ENCODE data around the gene HJV.

HJV gene

GRCh38 chr1:146021050-146021445, 487 bp downstream of the HJV start:
- no peak for DNase-seq (ENCODE audit: low read depth in 1 of 2, low spot score in 1 of 2)

GRCh38 chr1:146020058-146021049, 1.2 kb downstream of the HJV start:
- no peak for DNase-seq (ENCODE audit: low read depth in 1 of 2, low spot score in 1 of 2)

- no peak for DNase-seq (ENCODE audit: low read depth in 1 of 2, low spot score in 1 of 2)
Measured at GRCh38 chr1:146019231-146020057, 2.1 kb downstream of the HJV start.

GRCh38 chr1:146016891-146017290, 4.6 kb downstream of the HJV start:
- no peak for DNase-seq (ENCODE audit: low read depth in 1 of 2, low spot score in 1 of 2)

GRCh38 chr1:146013559-146013922, 8.0 kb downstream of the HJV start:
- DNase-seq (ENCODE audit: low read depth in 1 of 2, low spot score in 1 of 2) = no peak

- no peak for DNase-seq (ENCODE audit: low read depth in 1 of 2, low spot score in 1 of 2)
Measured at GRCh38 chr1:146012703-146013558, 8.6 kb downstream of the HJV start.

- DNase-seq (ENCODE audit: low read depth in 1 of 2, low spot score in 1 of 2) = no peak
Measured at GRCh38 chr1:146010126-146010738, 11.3 kb downstream of the HJV start.

GRCh38 chr1:146007489-146008133, 13.9 kb downstream of the HJV start:
- DNase-seq (ENCODE audit: low read depth in 1 of 2, low spot score in 1 of 2) = no peak

- DNase-seq (ENCODE audit: low read depth in 1 of 2, low spot score in 1 of 2) = no peak
Measured at GRCh38 chr1:146001709-146002108, 19.8 kb downstream of the HJV start.

GRCh38 chr1:145999321-146000024, 22.1 kb downstream of the HJV start:
- no peak for DNase-seq (ENCODE audit: low read depth in 1 of 2, low spot score in 1 of 2)

GRCh38 chr1:145997718-145998023, 23.9 kb downstream of the HJV start:
- no peak for DNase-seq (ENCODE audit: low read depth in 1 of 2, low spot score in 1 of 2)

GRCh38 chr1:145997016-145997717, 24.4 kb downstream of the HJV start:
- DNase-seq (ENCODE audit: low read depth in 1 of 2, low spot score in 1 of 2) = peak; percentile 29 to 41

GRCh38 chr1:145996433-145997015, 25.0 kb downstream of the HJV start, which contains the start of gene TXNIP:
TXNIP (minus strand) TSS chr1:145996579; CDS start chr1:145996266, 313 bp downstream.
- peak; percentile 86 to 87 for DNase-seq (ENCODE audit: low read depth in 1 of 2, low spot score in 1 of 2)

GRCh38 chr1:145995964-145996432, 25.5 kb downstream of the HJV start:
- DNase-seq (ENCODE audit: low read depth in 1 of 2, low spot score in 1 of 2) = no peak

GRCh38 chr1:145995148-145995881, 26.2 kb downstream of the HJV start:
- no peak for DNase-seq (ENCODE audit: low read depth in 1 of 2, low spot score in 1 of 2)

GRCh38 chr1:145994391-145995120, 27.0 kb downstream of the HJV start:
- DNase-seq (ENCODE audit: low read depth in 1 of 2, low spot score in 1 of 2) = no peak

Data from activated T-helper 1 cell treated with anti-CD3 and anti-CD28 coated beads, Interleukin-2, amount 50 U/mL, for 16 hours (primary cell).